Measurements from ENCODE around the gene G3BP1. TPM values are rescaled to one million over a fixed set of nuclear protein-coding genes. Genes with fewer than 3 reads are reported as not detected.

Gene G3BP1
- total RNA-seq, 1 experiment from 2014 or later = 400 TPM

DNA sequence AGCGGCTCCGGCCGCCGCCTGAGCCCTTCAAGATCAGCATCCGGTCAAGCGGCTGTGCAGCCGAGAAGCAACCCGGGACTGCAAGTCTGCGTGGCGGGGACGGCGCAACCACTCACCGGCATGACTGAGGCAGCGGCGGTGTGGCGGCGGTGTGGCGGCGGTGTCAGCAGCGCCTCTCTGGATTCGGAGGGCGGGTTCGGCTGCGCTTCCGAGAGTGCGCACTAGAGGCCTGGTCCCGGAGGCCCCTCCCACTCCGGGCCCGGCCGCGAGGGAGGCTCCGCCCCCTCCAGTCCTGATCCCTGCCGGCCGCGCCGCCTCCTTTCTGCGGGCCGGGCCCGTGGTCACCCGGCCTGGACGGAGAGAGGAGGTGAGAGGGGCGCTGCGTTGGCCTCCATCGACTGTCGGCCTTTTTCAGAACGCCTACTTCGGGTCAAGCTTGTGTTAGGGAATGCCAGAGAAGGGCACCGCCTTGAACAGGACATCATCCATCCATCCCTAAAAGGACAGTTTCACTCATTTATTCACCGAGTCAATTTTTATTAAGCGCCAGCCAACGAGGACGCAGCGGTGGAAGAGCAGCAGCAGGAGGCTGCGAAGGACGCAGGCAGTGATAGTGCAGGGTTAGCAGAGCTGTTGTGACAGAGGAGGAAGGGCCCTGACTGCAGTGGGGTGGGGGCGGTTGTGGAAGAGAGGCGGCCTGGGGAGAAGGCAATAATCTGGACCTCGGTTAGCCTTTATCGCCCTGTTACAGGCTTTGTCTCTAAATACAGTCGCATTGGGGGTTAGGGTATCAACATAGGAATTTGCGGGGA, 13.1 kb upstream of the G3BP1 start, which contains the start of gene ATOX1 (continued):
- TF ChIP-seq, protein P1, sequence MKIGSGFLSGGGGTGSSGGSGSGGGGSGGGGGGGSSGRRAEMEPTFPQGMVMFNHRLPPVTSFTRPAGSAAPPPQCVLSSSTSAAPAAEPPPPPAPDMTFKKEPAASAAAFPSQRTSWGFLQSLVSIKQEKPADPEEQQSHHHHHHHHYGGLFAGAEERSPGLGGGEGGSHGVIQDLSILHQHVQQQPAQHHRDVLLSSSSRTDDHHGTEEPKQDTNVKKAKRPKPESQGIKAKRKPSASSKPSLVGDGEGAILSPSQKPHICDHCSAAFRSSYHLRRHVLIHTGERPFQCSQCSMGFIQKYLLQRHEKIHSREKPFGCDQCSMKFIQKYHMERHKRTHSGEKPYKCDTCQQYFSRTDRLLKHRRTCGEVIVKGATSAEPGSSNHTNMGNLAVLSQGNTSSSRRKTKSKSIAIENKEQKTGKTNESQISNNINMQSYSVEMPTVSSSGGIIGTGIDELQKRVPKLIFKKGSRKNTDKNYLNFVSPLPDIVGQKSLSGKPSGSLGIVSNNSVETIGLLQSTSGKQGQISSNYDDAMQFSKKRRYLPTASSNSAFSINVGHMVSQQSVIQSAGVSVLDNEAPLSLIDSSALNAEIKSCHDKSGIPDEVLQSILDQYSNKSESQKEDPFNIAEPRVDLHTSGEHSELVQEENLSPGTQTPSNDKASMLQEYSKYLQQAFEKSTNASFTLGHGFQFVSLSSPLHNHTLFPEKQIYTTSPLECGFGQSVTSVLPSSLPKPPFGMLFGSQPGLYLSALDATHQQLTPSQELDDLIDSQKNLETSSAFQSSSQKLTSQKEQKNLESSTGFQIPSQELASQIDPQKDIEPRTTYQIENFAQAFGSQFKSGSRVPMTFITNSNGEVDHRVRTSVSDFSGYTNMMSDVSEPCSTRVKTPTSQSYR (CRISPR knock-in tag; IDR thresholded peaks at IDR 0.05) = 0 out of 2 replicates have a peak, but pooled peaks have one; percentile 18
- TF ChIP-seq, protein P2, sequence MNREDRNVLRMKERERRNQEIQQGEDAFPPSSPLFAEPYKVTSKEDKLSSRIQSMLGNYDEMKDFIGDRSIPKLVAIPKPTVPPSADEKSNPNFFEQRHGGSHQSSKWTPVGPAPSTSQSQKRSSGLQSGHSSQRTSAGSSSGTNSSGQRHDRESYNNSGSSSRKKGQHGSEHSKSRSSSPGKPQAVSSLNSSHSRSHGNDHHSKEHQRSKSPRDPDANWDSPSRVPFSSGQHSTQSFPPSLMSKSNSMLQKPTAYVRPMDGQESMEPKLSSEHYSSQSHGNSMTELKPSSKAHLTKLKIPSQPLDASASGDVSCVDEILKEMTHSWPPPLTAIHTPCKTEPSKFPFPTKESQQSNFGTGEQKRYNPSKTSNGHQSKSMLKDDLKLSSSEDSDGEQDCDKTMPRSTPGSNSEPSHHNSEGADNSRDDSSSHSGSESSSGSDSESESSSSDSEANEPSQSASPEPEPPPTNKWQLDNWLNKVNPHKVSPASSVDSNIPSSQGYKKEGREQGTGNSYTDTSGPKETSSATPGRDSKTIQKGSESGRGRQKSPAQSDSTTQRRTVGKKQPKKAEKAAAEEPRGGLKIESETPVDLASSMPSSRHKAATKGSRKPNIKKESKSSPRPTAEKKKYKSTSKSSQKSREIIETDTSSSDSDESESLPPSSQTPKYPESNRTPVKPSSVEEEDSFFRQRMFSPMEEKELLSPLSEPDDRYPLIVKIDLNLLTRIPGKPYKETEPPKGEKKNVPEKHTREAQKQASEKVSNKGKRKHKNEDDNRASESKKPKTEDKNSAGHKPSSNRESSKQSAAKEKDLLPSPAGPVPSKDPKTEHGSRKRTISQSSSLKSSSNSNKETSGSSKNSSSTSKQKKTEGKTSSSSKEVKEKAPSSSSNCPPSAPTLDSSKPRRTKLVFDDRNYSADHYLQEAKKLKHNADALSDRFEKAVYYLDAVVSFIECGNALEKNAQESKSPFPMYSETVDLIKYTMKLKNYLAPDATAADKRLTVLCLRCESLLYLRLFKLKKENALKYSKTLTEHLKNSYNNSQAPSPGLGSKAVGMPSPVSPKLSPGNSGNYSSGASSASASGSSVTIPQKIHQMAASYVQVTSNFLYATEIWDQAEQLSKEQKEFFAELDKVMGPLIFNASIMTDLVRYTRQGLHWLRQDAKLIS (CRISPR knock-in tag; IDR thresholded peaks at IDR 0.05; ENCODE audit: borderline replicate concordance) = no peak
- TF ChIP-seq FOXP1 (CRISPR knock-in tag; IDR thresholded peaks at IDR 0.05; ENCODE audit: borderline replicate concordance) (peak; percentile 77), TEAD1 (CRISPR knock-in tag; IDR thresholded peaks at IDR 0.05) (no peak; the same call in 1 of the 2 replicates), ATF1 (CRISPR knock-in tag; IDR thresholded peaks at IDR 0.05) (no peak), NR2C2 (CRISPR knock-in tag; IDR thresholded peaks at IDR 0.05) (no peak), ZBTB21 (CRISPR knock-in tag; IDR thresholded peaks at IDR 0.05; ENCODE audit: borderline replicate concordance) (no peak), OVOL2 (CRISPR knock-in tag; IDR thresholded peaks at IDR 0.05; ENCODE audit: borderline replicate concordance) (no peak), ZNF138 (CRISPR knock-in tag; conservative IDR thresholded peaks at IDR 0.05) (no peak)
- TF ChIP-seq, protein P3, sequence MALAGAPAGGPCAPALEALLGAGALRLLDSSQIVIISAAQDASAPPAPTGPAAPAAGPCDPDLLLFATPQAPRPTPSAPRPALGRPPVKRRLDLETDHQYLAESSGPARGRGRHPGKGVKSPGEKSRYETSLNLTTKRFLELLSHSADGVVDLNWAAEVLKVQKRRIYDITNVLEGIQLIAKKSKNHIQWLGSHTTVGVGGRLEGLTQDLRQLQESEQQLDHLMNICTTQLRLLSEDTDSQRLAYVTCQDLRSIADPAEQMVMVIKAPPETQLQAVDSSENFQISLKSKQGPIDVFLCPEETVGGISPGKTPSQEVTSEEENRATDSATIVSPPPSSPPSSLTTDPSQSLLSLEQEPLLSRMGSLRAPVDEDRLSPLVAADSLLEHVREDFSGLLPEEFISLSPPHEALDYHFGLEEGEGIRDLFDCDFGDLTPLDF (CRISPR knock-in tag; IDR thresholded peaks at IDR 0.05) = no peak
- TF ChIP-seq, protein P4, sequence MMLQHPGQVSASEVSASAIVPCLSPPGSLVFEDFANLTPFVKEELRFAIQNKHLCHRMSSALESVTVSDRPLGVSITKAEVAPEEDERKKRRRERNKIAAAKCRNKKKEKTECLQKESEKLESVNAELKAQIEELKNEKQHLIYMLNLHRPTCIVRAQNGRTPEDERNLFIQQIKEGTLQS (CRISPR knock-in tag; conservative IDR thresholded peaks at IDR 0.05) = no peak
- TF ChIP-seq, protein P5, sequence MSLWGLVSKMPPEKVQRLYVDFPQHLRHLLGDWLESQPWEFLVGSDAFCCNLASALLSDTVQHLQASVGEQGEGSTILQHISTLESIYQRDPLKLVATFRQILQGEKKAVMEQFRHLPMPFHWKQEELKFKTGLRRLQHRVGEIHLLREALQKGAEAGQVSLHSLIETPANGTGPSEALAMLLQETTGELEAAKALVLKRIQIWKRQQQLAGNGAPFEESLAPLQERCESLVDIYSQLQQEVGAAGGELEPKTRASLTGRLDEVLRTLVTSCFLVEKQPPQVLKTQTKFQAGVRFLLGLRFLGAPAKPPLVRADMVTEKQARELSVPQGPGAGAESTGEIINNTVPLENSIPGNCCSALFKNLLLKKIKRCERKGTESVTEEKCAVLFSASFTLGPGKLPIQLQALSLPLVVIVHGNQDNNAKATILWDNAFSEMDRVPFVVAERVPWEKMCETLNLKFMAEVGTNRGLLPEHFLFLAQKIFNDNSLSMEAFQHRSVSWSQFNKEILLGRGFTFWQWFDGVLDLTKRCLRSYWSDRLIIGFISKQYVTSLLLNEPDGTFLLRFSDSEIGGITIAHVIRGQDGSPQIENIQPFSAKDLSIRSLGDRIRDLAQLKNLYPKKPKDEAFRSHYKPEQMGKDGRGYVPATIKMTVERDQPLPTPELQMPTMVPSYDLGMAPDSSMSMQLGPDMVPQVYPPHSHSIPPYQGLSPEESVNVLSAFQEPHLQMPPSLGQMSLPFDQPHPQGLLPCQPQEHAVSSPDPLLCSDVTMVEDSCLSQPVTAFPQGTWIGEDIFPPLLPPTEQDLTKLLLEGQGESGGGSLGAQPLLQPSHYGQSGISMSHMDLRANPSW (CRISPR knock-in tag; conservative IDR thresholded peaks at IDR 0.05; ENCODE audit: low read depth) = no peak
- TF ChIP-seq, protein P6, sequence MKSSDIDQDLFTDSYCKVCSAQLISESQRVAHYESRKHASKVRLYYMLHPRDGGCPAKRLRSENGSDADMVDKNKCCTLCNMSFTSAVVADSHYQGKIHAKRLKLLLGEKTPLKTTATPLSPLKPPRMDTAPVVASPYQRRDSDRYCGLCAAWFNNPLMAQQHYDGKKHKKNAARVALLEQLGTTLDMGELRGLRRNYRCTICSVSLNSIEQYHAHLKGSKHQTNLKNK (CRISPR knock-in tag; IDR thresholded peaks at IDR 0.05) = no peak
- TF ChIP-seq, protein P7, sequence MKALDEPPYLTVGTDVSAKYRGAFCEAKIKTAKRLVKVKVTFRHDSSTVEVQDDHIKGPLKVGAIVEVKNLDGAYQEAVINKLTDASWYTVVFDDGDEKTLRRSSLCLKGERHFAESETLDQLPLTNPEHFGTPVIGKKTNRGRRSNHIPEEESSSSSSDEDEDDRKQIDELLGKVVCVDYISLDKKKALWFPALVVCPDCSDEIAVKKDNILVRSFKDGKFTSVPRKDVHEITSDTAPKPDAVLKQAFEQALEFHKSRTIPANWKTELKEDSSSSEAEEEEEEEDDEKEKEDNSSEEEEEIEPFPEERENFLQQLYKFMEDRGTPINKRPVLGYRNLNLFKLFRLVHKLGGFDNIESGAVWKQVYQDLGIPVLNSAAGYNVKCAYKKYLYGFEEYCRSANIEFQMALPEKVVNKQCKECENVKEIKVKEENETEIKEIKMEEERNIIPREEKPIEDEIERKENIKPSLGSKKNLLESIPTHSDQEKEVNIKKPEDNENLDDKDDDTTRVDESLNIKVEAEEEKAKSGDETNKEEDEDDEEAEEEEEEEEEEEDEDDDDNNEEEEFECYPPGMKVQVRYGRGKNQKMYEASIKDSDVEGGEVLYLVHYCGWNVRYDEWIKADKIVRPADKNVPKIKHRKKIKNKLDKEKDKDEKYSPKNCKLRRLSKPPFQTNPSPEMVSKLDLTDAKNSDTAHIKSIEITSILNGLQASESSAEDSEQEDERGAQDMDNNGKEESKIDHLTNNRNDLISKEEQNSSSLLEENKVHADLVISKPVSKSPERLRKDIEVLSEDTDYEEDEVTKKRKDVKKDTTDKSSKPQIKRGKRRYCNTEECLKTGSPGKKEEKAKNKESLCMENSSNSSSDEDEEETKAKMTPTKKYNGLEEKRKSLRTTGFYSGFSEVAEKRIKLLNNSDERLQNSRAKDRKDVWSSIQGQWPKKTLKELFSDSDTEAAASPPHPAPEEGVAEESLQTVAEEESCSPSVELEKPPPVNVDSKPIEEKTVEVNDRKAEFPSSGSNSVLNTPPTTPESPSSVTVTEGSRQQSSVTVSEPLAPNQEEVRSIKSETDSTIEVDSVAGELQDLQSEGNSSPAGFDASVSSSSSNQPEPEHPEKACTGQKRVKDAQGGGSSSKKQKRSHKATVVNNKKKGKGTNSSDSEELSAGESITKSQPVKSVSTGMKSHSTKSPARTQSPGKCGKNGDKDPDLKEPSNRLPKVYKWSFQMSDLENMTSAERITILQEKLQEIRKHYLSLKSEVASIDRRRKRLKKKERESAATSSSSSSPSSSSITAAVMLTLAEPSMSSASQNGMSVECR (CRISPR knock-in tag; IDR thresholded peaks at IDR 0.05; ENCODE audit: borderline replicate concordance) = no peak
- TF ChIP-seq, protein P8, sequence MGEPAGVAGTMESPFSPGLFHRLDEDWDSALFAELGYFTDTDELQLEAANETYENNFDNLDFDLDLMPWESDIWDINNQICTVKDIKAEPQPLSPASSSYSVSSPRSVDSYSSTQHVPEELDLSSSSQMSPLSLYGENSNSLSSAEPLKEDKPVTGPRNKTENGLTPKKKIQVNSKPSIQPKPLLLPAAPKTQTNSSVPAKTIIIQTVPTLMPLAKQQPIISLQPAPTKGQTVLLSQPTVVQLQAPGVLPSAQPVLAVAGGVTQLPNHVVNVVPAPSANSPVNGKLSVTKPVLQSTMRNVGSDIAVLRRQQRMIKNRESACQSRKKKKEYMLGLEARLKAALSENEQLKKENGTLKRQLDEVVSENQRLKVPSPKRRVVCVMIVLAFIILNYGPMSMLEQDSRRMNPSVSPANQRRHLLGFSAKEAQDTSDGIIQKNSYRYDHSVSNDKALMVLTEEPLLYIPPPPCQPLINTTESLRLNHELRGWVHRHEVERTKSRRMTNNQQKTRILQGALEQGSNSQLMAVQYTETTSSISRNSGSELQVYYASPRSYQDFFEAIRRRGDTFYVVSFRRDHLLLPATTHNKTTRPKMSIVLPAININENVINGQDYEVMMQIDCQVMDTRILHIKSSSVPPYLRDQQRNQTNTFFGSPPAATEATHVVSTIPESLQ (CRISPR knock-in tag; IDR thresholded peaks at IDR 0.05) = no peak

All from WTC11 (cell line).